ENCODE results near the gene ZNF678.
A peak's percentile ranks its signal among the peaks of the same experiment; 100 is the strongest.
"Not testable (repeated sequence)": the region's sequence is repeated elsewhere in the genome, so short reads cannot be mapped to it uniquely, and the experiment has no call there.

The ZNF678 gene

DNA sequence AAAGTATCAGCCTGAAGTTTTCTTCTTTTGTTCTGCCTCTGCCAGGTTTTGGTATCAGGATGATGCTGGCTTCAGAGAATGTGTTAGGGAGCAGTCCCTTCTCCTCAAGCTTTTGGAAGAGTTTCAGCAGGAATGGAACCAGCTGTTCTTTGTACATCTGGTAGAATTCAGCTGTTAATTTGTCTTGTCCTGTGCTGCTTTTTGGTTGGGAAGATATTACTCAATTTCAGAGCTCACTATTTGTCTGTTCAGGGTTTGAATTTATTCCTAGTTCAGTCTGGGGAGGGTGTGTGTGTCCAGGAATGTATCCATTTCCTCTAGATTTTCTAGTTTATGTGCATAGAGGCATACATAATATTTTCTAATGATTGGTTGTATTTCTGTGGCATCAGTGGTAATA lies 12.8 kb downstream of the ZNF678 start:
- Histone ChIP-seq H3K27me3 (ENCODE audit: insufficient read depth, low read length) (no peaks in the 10 kb centered on the region), H3K9me3 (ENCODE audit: insufficient read depth, low read depth, low read length) (peaks cover 6% of the 10 kb centered on the region)

DNA sequence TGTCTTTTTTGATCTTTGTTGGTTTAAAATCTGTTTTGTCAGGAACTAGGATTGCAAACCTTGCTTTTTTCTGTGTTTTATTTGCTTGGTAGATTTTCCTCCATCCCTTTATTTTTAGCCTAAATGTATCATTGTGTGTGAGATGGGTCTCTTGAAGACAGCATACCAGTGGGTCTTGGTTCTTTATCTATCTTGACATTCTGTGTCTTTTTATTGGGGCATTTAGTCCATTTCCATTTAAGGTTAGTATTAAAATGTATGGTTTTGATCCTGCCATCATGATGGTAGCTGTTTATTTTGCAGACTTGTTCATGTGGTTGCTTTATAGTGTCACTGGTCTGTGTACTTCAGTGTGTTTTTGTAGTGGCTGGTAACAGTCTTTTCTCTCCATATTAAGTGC lies 14.1 kb downstream of the ZNF678 start:
- Histone ChIP-seq H3K27ac (ENCODE audit: low read length) (no peak overlapping the region), H3K9me3 (ENCODE audit: insufficient read depth, low read depth, low read length) (peaks cover 6% of the 10 kb centered on the region), H3K4me1 (ENCODE audit: insufficient read depth, low read length) (no peaks in the 10 kb centered on the region), H3K36me3 (ENCODE audit: insufficient read depth, low read depth, low read length) (no peaks in the 10 kb centered on the region), H3K9ac (ENCODE audit: low read depth, low read length) (no peak overlapping the region), H3K27me3 (ENCODE audit: insufficient read depth, low read length) (no peaks in the 10 kb centered on the region), H3K4me3 (ENCODE audit: low read length) (no peak overlapping the region)

More for the DNA sequence above, 12.8 kb downstream of the ZNF678 start:
- no peaks in the 10 kb centered on the region for H3K4me1 ChIP-seq (ENCODE audit: insufficient read depth, low read length)
- no peaks in the 10 kb centered on the region for H3K36me3 ChIP-seq (ENCODE audit: insufficient read depth, low read depth, low read length)
- H3K9ac ChIP-seq (ENCODE audit: low read depth, low read length): no peak overlapping the region
- no peak overlapping the region for H3K4me3 ChIP-seq (ENCODE audit: low read length)
- no peak overlapping the region for H3K27ac ChIP-seq (ENCODE audit: low read length)

DNA sequence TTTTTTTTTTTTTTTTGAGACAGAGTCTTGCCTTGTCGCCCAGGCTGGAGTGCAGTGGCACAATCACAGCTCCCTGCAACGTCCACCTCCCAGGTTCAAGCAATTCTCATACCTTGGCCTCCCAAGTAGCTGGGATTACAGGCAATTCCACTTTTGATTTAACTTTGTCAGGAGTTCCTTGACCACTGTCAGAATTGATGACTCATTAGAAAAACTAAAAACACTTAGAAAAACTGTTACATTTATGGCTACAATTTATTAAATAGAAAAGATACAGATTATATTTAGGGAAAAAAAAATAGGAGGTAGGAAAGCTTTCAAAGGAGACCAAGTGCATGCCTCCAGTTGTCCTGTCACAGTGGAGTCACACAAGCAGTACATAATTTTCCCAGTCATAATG lies 20.0 kb downstream of the ZNF678 start:
- peaks cover 7% of the 10 kb centered on the region; the same call in 1 of the 2 replicates for H3K36me3 ChIP-seq (ENCODE audit: insufficient read depth, low read depth, low read length)
- no peak overlapping the region for H3K9ac ChIP-seq (ENCODE audit: low read depth, low read length)
- H3K4me1 ChIP-seq (ENCODE audit: insufficient read depth, low read length): peaks cover 11% of the 10 kb centered on the region
- H3K4me3 ChIP-seq (ENCODE audit: low read length): no peak overlapping the region
- H3K27me3 ChIP-seq (ENCODE audit: insufficient read depth, low read length): no peaks in the 10 kb centered on the region
- H3K27ac ChIP-seq (ENCODE audit: low read length): no peak overlapping the region
- peaks cover 6% of the 10 kb centered on the region for H3K9me3 ChIP-seq (ENCODE audit: insufficient read depth, low read depth, low read length)

DNA sequence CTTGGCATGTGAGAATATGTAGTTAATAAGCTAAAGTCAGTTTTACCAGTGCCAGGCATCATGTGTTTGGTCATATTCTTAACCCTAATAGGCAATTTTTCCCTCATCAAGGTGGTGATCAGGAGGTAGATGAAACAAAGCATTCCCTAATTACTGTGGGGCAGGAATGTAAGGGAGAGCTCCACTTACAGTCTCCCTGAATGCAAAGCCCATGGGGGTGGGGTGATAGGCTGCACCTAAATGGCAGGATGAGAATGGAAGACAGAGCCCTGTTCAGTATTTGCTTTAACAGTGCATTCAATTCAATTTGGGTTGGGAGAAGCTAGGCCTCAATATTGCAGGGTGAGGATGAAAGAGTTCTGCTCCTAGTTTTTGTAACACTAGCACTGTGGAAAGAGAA lies 23.4 kb downstream of the ZNF678 start:
- H3K4me1 ChIP-seq (ENCODE audit: insufficient read depth, low read length): peaks cover 11% of the 10 kb centered on the region
- peaks cover 9% of the 10 kb centered on the region; the same call in 1 of the 2 replicates for H3K36me3 ChIP-seq (ENCODE audit: insufficient read depth, low read depth, low read length)
- peak overlapping the region; percentile 27 for H3K4me3 ChIP-seq (ENCODE audit: low read length)
- peak overlapping the region; percentile 45; the same call in 1 of the 2 replicates for H3K9ac ChIP-seq (ENCODE audit: low read depth, low read length)
- peak overlapping the region; percentile 20 for H3K27ac ChIP-seq (ENCODE audit: low read length)
- H3K9me3 ChIP-seq (ENCODE audit: insufficient read depth, low read depth, low read length): peaks cover 18% of the 10 kb centered on the region
- H3K27me3 ChIP-seq (ENCODE audit: insufficient read depth, low read length): no peaks in the 10 kb centered on the region

DNA sequence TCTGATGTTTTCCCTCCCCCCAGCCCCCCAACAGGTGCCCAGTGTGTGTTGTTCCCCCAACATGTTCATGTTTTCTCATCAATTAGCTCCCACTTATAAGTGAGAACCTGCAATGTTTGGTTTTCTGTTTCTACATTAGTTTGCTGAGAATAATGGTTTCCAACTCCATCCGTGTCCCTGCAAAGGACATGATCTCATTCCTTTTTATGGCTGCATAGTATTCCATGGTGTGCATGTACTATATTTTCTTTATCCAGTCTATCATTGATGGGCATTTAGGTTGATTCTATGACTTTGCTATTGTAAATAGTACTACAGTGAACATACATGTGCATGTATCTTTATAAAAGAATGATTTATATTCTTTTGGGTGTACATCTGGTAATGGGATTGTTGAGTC lies 24.6 kb downstream of the ZNF678 start:
- peaks cover 22% of the 10 kb centered on the region for H3K9me3 ChIP-seq (ENCODE audit: insufficient read depth, low read depth, low read length)
- no peak overlapping the region for H3K4me3 ChIP-seq (ENCODE audit: low read length)
- H3K4me1 ChIP-seq (ENCODE audit: insufficient read depth, low read length): peaks cover 11% of the 10 kb centered on the region
- H3K36me3 ChIP-seq (ENCODE audit: insufficient read depth, low read depth, low read length): peaks cover 9% of the 10 kb centered on the region; the same call in 1 of the 2 replicates
- H3K27ac ChIP-seq (ENCODE audit: low read length): no peak overlapping the region
- no peak overlapping the region for H3K9ac ChIP-seq (ENCODE audit: low read depth, low read length)
- no peaks in the 10 kb centered on the region for H3K27me3 ChIP-seq (ENCODE audit: insufficient read depth, low read length)

DNA sequence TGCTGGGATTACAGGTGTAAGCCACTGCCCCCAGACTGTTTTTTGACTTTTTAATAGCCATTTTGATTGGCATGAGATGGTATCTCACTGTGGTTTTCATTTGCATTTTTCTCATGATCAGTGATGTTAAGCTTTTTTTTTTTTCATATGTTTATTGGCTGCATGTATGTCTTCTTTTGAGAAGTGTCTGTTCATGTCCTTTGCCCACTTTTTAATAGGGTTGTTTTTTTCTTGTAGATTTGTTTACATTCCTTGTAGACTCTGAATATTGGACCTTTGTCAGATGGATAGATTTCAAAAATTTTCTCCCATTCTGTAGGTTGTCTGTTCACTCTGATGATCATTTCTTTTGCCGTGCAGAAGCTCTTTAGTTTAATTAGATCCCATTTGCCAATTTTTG lies 25.4 kb downstream of the ZNF678 start:
- not testable (repeated sequence) for H3K9ac ChIP-seq (ENCODE audit: low read depth, low read length); H3K4me3 ChIP-seq (ENCODE audit: low read length); H3K27ac ChIP-seq (ENCODE audit: low read length); H3K36me3 ChIP-seq (ENCODE audit: insufficient read depth, low read depth, low read length); H3K27me3 ChIP-seq (ENCODE audit: insufficient read depth, low read length)
- H3K4me1 ChIP-seq (ENCODE audit: insufficient read depth, low read length): peaks cover 11% of the 10 kb centered on the region
- peaks cover 25% of the 10 kb centered on the region for H3K9me3 ChIP-seq (ENCODE audit: insufficient read depth, low read depth, low read length)

DNA sequence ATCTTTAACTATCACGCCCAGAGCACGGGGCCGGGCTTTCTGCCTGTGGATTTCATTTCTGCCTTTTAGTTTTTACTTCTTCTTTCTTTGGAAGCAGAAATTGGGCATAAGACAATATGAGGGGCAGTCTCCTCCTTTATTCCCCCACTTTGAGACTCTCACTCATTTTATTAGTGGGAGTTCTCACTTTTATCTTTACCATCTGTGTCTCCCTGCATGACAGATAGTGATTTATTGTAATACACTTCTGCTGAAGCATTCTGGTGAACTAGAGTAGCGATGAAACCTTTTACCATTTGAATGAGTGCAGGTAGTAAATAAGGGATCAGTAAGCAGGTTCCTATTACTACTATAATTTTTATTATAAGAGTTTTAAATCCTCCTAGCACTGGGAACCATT lies 26.4 kb downstream of the ZNF678 start:
- not testable (repeated sequence) for H3K36me3 ChIP-seq (ENCODE audit: insufficient read depth, low read depth, low read length); H3K9ac ChIP-seq (ENCODE audit: low read depth, low read length); H3K27ac ChIP-seq (ENCODE audit: low read length); H3K27me3 ChIP-seq (ENCODE audit: insufficient read depth, low read length); H3K4me3 ChIP-seq (ENCODE audit: low read length)
- H3K9me3 ChIP-seq (ENCODE audit: insufficient read depth, low read depth, low read length): peaks cover 28% of the 10 kb centered on the region
- H3K4me1 ChIP-seq (ENCODE audit: insufficient read depth, low read length): peaks cover 11% of the 10 kb centered on the region

DNA sequence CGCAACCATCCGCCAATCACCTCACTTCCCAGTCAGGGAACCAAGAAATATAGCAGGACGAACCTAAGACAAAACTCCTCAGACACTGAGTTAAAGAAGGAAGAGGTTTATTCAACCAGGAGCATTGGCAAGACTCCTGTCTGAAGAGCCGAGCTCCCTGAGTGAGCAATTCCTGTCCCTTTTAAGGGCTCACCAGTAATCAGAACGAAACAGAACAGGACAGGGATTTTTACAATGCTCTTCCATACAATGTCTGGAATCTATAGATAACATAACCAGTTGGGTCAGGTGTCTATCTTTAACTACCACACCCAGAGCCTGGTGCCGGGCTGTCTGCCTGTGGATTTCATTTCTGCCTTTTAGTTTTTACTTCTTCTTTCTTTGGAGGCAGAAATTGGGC lies 32.9 kb downstream of the ZNF678 start:
- H3K27me3 ChIP-seq (ENCODE audit: insufficient read depth, low read length); H3K4me3 ChIP-seq (ENCODE audit: low read length); H3K9ac ChIP-seq (ENCODE audit: low read depth, low read length); H3K4me1 ChIP-seq (ENCODE audit: insufficient read depth, low read length); H3K27ac ChIP-seq (ENCODE audit: low read length): not testable (repeated sequence)
- peaks cover 28% of the 10 kb centered on the region for H3K9me3 ChIP-seq (ENCODE audit: insufficient read depth, low read depth, low read length)
- peaks cover 14% of the 10 kb centered on the region; the same call in 1 of the 2 replicates for H3K36me3 ChIP-seq (ENCODE audit: insufficient read depth, low read depth, low read length)

DNA sequence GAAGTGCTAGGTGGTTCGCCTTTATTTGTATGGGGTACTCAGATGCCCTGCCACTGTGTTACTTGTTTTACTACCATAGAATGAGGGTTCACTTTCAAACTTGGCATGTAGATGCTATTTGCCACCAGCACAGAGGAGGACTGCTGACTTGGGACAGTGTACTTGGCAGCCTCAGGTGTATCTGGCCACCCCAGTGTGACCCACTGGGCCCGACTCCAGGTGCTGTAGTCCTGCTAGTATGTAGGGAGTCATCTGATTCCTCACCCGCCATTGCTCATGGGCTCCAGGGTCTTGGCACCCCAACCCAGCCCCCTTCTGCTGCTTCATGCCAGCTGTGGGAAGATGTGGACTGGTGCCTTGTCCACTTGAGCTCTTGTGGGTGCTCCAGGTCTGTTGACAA lies 40.0 kb downstream of the ZNF678 start:
- H3K36me3 ChIP-seq (ENCODE audit: insufficient read depth, low read depth, low read length): no peaks in the 10 kb centered on the region
- peaks cover 11% of the 10 kb centered on the region; the same call in 1 of the 2 replicates for H3K9me3 ChIP-seq (ENCODE audit: insufficient read depth, low read depth, low read length)
- no peak overlapping the region for H3K27ac ChIP-seq (ENCODE audit: low read length)
- H3K27me3 ChIP-seq (ENCODE audit: insufficient read depth, low read length): no peaks in the 10 kb centered on the region
- no peak overlapping the region for H3K4me3 ChIP-seq (ENCODE audit: low read length)
- H3K4me1 ChIP-seq (ENCODE audit: insufficient read depth, low read length): no peaks in the 10 kb centered on the region
- no peak overlapping the region for H3K9ac ChIP-seq (ENCODE audit: low read depth, low read length)

DNA sequence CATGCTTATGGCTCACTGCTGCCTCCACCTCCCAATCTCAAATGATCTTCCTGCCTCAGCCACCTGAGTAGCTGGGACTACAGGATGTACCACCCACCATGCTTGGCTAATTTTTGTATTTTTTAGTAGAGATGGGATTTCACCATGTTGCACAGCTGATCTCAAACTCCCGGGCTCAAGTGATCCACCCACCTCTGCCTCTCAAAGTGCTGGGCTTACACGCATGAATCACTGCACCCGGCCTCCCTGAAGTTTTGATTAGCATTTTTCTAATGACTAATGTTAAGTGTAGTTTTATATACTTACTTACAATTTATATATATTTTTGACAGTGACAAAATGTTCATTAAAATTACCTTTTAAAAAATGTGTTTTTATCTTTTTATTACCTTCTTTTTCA lies 41.1 kb downstream of the ZNF678 start:
- Histone ChIP-seq H3K4me3 (ENCODE audit: low read length) (no peak overlapping the region), H3K36me3 (ENCODE audit: insufficient read depth, low read depth, low read length) (no peaks in the 10 kb centered on the region), H3K9ac (ENCODE audit: low read depth, low read length) (no peak overlapping the region), H3K9me3 (ENCODE audit: insufficient read depth, low read depth, low read length) (peaks cover 11% of the 10 kb centered on the region; the same call in 1 of the 2 replicates), H3K27me3 (ENCODE audit: insufficient read depth, low read length) (no peaks in the 10 kb centered on the region), H3K27ac (ENCODE audit: low read length) (no peak overlapping the region), H3K4me1 (ENCODE audit: insufficient read depth, low read length) (no peaks in the 10 kb centered on the region)

DNA sequence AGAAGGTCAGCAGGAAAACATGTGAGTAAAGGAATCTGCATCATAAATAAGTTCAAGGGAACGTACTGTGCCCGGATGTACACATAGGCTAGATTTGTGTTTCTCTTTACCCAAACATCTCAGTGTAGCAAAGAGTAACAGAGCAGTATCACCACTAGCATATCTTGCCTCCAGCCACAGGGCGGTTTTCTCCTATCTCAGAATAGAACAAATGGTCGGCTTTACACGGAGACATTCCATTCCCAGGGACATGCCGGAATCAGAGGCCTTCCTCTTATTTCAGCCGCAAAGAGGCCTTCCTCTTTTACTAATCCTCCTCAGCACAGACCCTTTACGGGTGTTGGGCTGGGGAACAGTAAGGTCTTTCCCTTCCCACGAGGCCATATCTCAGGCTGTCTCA lies 42.9 kb downstream of the ZNF678 start:
- not testable (repeated sequence) for H3K27me3 ChIP-seq (ENCODE audit: insufficient read depth, low read length); H3K9ac ChIP-seq (ENCODE audit: low read depth, low read length); H3K36me3 ChIP-seq (ENCODE audit: insufficient read depth, low read depth, low read length); H3K27ac ChIP-seq (ENCODE audit: low read length); H3K4me3 ChIP-seq (ENCODE audit: low read length); H3K4me1 ChIP-seq (ENCODE audit: insufficient read depth, low read length)
- H3K9me3 ChIP-seq (ENCODE audit: insufficient read depth, low read depth, low read length): peaks cover 11% of the 10 kb centered on the region; the same call in 1 of the 2 replicates

DNA sequence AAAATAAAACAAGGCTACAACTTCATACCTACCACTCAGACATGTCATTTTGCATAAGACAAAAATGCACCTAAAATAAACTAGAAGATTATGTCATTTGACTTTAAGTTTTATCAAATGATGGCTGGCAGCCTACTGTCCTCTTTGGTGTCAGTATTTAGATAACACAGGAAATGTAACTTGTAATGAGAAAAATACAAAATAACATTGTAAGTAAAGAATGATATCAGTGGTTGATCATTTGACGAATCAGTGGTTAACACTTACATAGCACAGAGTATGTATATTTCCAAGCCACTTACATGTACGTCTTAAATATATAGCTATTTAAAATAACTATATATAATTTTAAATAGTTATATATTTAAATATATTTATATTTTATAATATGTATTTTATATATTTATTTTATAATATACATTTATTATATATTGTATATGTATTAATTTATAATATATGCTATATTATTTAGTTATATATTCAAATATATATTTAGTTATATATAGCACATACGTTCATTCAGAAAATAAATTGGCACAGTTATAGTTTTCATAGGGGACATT lies 44.1 kb downstream of the ZNF678 start:
- Histone ChIP-seq H3K4me3 (ENCODE audit: low read length) (no peak overlapping the region), H3K36me3 (ENCODE audit: insufficient read depth, low read depth, low read length) (0 out of 2 replicates have a peak, but pooled peaks cover 5% of the 10 kb centered on the region), H3K4me1 (ENCODE audit: insufficient read depth, low read length) (no peaks in the 10 kb centered on the region), H3K9me3 (ENCODE audit: insufficient read depth, low read depth, low read length) (peaks cover 8% of the 10 kb centered on the region; the same call in 1 of the 2 replicates), H3K27ac (ENCODE audit: low read length) (no peak overlapping the region), H3K9ac (ENCODE audit: low read depth, low read length) (no peak overlapping the region), H3K27me3 (ENCODE audit: insufficient read depth, low read length) (no peaks in the 10 kb centered on the region)

Data from iPS-20b (cell line).